Ovary (tissue), 3 donors: ENCODE measurements around the gene CYB5R4.

Experiments used
- POLR2A ChIP-seq: fragments of 450-650 bp; IDR thresholded peaks from one replicate; pipeline ENCODE4 v1.6.1; 2017; ENCODE audit warnings: antibody characterized with exemption, mild to moderate bottlenecking, moderate library complexity
- TF ChIP-seq, protein P1 (sequence below), 3 donors: fragments of 450-650 bp in 2 of 3; fragments of 200-600 bp in 1 of 3; IDR thresholded peaks; one replicate each; pipeline versions ENCODE4 v1.5.1 to v1.8.0; 2016 to 2022; ENCODE audit warnings: antibody characterized with exemption in 3 of 3, mild to moderate bottlenecking in 1 of 3
- donor health status: DM: no; HTN: no; CAD: no.

DNA sequence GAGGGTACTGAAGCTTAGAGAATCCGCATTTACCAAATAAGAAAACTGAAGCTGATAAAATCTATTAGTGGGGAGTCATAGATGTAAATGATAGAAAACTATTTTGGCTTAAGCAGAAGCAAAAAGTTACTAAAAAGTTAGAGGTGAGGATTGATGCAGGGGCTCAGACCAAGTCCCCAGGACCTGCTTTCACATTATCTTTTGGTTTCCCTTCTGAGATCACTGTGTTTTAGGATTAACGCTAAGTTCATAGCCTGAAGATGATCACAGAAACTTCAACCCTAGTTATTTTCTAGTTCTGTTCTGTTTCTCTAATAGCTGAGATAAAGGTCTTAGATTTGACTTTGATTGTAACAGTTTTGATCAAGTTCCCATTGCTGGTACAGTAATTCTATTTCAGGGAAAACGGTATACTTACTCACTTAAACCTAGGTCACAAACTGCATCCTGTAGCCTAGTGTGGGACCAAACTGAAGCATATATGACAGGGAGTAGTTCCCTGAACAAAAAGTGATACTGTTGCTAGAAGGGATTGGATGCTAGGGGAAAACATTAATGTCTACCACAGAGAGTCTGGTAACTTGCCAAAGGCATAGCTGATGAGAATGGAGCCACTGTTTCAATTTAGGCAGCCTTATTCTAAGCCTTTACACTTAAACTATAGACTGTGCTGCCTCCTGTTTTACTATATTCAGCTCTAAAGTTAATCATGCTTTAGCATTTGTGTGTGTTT is 13.1 kb downstream of the CYB5R4 start:
- TF ChIP-seq, protein P1, sequence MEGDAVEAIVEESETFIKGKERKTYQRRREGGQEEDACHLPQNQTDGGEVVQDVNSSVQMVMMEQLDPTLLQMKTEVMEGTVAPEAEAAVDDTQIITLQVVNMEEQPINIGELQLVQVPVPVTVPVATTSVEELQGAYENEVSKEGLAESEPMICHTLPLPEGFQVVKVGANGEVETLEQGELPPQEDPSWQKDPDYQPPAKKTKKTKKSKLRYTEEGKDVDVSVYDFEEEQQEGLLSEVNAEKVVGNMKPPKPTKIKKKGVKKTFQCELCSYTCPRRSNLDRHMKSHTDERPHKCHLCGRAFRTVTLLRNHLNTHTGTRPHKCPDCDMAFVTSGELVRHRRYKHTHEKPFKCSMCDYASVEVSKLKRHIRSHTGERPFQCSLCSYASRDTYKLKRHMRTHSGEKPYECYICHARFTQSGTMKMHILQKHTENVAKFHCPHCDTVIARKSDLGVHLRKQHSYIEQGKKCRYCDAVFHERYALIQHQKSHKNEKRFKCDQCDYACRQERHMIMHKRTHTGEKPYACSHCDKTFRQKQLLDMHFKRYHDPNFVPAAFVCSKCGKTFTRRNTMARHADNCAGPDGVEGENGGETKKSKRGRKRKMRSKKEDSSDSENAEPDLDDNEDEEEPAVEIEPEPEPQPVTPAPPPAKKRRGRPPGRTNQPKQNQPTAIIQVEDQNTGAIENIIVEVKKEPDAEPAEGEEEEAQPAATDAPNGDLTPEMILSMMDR (IDR thresholded peaks at IDR 0.05): no peak
- TF ChIP-seq POLR2A: no peak
